Skin of body (tissue), 2 donors: ENCODE measurements around the gene HJV. TPM values are rescaled to one million over a fixed set of nuclear protein-coding genes. Genes with fewer than 3 reads are reported as not detected.
A peak's percentile ranks its signal among the peaks of the same experiment; 100 is the strongest.
"Not testable (repeated sequence)": the region's sequence is repeated elsewhere in the genome, so short reads cannot be mapped to it uniquely, and the experiment has no call there.

Source experiments
- DNase-seq: peaks from one replicate; lab custom pipeline; 2025; lab: John Stamatoyannopoulos, UW
- total RNA-seq: library from RNA; depleted of rRNA; stranded (reverse); fragments of >200 nt; gene quantifications from one replicate; pipeline ENCODE4 v1.2.3, GENCODE V29; 2014

The HJV gene, protein sequence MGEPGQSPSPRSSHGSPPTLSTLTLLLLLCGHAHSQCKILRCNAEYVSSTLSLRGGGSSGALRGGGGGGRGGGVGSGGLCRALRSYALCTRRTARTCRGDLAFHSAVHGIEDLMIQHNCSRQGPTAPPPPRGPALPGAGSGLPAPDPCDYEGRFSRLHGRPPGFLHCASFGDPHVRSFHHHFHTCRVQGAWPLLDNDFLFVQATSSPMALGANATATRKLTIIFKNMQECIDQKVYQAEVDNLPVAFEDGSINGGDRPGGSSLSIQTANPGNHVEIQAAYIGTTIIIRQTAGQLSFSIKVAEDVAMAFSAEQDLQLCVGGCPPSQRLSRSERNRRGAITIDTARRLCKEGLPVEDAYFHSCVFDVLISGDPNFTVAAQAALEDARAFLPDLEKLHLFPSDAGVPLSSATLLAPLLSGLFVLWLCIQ
- total RNA-seq: 29.5 TPM

DNA sequence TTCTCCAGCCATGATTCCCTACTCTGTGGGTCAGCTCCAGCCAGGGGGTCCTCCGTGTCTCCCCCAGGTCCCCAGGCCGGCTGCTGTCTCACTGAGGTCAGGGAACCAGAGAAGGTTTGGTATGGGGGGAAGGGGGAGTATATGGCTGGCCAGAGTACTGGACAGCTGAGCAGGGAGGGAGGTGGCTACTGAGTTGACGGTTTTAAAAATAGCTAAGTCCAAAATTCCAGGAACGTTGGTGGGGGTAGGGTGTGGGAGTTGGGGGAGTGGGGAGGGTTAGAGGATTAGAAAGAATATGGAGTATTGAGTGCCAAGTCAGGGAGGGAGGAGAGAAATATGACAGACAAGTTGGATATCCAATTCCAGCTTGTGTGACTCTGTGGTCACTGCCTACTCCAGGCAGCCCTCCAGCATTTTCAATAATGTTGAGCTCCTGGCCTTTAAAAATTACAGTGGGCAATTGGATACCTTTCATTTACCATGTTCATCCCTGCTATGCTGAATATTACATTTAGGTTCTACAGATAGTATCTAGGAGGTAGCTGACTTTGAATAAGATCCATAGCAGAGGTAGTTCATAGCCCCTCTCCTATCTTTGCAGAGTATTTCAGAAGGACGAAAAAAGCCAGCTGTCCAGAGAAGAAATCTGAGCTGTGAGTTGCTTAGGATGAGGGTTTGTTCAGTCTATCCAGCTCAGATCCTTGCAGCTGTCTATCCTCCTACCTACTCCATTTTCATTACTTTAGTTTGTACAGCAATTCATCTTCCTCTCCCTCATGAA is at the start of gene HJV:
HJV (minus strand) TSS at position 114 of the 781 bp plus-strand sequence. CDS start 1,504 bp downstream, outside the sequence.
- no peak for DNase-seq

DNA sequence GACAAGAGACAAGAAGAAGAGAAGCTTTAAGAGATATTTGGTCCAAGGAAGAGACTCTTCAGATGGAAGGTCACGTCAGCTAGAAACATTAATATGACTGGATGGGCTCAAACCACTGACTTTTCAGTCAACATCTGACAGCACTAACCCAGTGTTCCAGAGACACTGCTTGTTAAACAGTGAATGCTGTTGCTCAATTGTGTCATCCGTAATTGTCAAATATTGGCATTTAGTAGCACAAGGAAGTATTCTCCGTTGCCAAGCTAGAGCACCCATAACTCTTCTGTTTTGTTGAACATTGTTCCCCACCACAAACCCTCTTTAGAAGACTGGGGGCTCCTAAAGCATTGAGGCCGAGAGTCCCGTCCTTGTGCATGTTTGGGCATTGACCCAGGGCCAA is 37.6 kb upstream of the HJV start:
- not testable (repeated sequence) for DNase-seq

DNA sequence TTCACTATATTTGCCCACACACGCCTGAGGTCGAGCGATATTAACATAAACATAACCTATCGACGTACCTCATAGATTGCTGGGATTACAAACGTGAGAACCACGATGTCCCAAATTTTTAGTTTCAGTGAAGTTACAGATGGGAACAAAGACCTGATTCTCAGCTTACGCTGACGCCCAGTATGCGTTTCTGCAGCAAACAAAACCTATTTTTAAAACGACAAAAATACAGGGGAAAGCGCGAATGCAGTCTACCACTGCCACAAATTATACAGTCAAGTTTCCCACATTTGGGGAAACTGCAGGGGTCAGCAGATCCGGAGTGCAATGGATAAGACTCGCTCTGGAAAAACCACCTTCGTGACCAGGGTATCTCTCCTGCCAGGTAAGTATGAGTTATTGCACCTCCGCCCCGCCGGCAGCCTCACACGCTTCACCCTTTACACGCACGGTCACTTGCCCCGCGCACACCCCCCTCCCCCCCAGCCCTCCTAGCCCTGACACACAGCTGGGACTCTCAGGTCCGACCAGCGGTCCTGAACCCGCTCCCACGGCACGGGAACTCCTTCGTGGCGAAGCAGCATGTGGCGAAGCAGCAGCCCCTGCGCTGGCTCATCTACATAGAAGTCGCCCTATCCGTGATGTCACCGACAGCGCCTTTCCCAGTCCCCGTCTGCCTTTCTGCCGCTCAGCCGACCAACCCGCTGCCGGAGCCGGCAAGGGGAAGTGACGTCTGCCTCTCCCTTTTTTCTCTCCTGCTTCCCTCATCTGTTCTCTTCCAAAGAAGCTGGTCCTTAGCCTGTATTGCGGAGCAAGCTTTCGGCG is 30.5 kb upstream of the HJV start:
- peak; percentile 83 for DNase-seq

DNA sequence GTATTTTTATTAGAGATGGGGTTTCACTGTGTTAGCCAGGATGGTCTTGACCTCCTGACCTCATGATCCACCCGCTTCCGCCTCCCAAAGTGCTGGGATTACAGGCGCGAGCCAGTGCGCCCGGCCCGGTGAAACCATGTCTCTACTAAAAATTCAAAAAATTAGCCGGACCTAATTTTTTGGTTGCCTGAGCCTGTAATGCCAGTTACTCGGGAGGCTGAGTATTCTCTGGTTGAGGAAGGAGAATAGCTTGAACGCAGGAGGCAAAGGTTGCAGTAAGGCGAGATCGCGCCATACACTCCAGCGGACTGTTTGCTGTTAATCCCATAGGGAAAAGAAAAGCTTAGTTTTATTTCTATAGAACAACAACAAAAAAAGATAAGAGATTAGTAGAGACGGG is 29.9 kb upstream of the HJV start:
- DNase-seq: no peak

DNA sequence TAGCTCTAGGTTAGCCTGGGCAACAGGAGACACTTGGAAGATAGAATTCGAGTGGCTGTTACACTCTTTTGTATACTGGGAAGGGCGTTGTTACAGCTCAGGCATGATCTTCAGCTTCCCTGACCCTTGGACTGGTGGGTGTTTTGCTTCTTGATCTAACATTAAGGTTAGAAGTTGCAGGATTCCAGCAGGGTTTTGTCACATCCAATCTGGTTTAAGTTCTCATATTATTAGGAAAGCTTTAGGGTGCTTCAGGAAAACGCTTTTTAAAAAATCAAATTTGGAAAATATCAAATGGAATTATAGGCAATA is 29.1 kb upstream of the HJV start:
- DNase-seq: not testable (repeated sequence)

DNA sequence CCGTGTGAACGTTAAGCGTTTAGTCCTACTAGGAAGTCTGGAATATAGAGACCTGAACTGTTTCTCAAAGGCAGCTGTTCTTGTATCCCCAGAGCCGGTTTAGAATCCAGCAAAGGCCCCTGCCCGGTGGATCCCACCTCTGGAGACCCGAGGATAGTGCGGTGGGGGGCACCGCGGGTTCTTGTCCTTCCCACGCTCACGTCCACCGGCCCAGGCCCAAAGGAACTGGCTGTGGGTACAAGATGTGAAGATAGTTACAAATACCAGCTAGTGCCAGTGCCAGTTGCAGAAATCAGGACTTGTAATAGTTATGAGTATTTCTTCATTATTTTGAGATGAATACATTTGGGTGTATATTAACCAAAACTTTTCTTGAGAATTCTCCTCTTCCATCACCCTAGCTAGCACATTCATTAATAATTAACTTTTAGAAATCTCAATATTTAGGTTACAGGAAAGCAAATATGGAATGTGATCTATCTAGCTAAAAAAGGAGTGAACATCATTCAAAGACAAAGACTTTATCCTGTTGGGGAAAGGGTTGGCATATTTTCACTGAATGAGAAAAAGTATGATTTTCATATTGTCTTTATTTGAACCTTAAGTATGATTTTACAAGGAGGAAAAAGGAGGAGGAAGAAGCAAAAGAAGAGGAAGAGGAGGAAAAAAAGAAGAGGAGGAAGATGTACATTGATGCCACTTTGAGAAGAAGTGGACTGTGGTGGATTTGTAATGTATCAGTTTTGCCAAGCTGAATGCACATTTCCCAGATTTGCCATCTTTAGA is 28.5 kb upstream of the HJV start:
- DNase-seq: not testable (repeated sequence)

DNA sequence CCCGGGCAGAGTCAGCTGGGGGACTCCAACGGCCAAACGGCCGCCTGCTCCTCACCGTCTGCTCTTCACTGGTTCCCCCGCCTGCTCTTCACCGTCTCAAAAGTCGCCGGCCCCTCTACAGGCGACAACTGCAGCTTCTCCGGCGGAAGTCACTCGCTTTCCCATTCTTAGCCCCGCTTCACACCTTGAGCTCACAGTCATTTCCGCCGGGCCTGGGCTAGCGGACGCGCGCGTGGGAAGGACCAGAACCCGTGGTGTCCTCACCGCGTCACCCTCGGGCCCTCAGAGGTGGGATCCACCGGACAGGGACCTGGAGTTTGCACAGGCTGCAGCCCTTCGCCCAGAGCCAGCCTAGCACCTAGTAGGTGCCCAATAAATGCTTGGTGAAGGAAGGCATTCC is 27.9 kb upstream of the HJV start:
- no peak for DNase-seq

DNA sequence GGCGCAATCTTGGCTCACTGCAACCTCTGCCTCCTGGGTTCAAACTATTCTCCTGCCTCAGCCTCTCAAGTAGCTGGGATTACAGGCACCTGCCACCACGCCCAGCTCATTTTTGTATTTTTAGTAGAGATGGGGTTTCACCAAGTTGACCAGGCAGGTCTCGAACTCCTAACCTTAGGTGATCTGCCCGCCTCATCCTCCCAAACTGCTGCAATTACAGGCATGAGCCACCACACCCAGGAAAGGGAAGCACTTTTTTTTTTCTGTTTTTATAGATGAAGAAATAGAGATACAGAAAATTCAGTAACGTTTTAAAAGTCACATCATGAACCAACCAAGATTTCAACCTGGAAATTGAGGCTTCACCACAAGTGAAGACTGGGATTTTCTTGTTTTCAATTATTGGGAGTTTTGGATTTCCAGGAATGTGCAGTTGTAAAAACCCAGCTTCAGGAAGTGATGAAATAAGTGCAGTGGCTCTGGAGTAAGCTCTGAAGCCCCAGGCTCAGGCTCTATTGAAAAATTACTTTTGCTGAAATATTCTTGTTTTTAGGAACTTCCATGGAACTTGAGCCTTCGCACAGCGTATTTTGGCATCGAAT is 27.1 kb upstream of the HJV start:
- not testable (repeated sequence) for DNase-seq

DNA sequence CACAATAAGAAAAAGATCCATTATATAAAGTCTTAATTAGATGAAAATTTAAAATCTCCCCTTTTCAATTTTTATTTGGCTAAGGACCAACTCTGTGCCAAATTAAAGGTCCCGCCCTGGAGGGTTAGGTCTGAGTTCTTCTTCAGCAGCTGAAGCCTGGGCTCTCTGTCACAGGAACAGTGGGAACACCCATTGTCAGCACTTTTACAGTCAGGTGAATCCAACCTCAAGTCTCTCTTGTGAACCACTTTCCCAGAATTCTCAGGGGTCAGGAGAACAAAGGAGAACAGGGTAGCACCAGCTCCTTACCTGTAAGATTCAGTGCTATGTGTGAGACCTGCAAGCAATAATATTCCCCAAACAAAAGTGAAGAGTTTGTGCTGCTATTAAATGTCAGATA is 25.1 kb upstream of the HJV start:
- DNase-seq: no peak

DNA sequence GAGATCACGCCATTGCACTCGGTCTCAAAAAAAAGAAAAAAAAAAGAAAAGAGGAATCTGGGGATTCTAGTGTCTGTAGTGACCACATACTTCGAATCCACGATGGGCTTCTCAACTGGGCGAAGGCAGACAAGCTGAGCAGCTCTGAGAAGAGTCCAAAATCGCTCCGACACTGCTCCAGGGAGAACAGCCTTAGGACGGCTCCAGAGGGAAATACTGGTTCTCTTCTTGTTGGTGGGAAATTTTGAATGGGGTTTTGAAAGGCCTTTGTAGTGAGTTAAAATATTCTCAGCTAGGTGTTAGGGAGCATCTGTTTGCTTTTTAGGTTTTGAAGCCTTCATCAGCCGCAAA is 18.3 kb upstream of the HJV start:
- no peak for DNase-seq

DNA sequence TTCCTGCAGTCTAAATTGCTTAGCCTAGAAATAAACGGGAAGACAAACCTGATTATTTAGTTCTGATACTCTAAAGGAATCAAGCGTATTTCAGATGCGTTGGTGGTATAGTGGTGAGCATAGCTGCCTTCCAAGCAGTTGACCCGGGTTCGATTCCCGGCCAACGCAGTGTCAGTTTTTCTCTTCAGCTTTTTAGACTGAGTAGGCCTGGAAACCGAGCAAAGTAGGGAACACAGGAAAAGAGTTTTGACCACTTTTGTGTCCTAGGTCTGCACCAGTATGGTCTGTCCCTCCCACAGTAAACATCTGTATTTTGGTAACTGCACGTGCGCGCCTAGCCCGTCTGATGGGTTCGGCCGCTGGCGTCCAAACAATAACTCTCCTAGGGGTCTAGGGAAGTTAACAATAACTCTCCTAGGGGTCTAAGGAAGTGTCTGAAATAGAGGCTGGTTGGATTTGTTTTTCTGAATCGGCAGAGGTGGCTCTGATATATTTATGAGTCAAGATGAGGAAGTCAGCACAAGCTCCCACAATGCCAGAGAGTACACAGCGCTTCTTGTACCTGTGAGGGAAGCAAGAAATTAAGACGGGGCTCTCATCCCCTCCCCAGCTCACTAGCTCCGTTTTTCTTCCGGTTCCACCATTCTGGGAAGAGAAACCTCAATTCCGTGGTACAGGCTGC is 15.6 kb upstream of the HJV start:
- DNase-seq: peak; percentile 95

DNA sequence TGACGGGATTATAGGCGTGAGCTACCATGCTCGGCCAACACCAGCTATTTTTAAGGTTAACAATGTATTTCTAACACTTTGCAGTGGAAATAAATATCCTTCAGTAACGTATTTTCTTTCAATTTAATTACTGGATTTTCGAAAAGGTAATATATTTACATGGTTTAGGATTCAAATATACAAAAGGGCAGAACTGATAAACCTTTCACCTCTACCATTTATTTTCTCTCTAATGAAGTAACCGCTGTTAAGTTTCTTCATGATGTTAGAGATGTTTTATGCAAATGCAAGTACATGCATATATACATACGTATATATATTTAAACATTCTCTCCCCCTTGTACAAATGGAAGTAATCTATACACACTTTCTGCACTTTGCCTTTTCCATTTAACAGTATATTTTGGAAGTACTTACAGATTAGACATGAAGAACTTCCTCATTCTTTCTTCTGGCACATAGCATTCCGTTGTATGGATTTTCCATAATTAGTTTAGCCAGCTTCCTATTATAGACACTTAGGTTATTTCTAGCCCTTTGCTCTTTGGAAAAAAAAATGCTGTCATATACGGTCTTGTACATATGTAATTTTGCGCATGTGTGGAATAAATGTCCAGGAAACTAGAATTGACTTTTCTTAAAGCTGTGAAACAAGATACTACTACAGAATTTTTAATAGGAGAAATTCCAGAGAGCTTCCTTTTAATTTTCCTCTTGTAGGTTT is 14.9 kb upstream of the HJV start:
- DNase-seq: no peak

DNA sequence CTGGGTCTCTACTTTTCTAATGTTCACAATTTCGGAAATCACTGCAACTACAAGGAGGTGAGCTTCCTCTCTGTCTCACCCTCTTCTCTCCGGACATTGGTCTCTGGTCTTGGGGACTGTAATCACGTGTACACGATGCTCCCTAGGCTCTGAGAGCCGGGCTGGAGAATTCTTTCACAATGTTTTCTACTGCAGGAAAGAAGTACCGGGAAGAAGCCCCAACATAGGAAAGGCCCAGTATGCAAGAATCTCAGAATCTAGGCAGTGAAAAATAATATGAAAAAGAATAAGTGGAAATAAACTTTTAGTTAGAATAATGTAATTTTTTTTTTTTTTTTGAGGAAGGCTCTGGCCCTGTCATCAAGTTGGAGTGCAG is 13.5 kb upstream of the HJV start:
- no peak for DNase-seq

DNA sequence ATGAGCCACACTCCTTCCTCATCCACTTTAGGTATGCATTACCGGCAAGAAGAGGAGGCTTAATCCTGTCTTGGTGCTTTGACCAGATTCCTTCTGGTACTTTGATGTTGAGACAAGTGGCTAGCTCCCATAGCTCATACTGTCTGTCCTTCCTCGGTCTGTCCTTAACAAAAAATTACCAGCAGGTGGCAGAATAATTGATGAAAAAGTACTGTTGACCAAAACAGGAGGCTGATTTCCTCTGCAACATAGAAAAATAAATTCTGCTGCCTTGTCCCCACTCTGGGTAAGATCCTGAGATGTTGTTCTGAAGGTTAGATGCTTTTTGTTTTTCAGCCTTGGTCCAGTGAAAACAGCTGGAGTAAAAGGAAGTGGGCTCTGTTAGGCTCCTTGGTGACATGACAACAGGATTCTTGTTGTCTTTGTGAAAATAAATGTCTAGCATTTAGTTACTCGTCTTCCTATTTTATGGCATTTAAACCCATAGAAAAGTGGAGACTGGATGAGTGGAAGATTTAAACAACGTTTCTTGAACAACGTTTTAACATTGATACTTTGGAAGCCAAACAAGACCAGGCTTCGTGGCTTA is 11.2 kb upstream of the HJV start:
- DNase-seq: no peak

DNA sequence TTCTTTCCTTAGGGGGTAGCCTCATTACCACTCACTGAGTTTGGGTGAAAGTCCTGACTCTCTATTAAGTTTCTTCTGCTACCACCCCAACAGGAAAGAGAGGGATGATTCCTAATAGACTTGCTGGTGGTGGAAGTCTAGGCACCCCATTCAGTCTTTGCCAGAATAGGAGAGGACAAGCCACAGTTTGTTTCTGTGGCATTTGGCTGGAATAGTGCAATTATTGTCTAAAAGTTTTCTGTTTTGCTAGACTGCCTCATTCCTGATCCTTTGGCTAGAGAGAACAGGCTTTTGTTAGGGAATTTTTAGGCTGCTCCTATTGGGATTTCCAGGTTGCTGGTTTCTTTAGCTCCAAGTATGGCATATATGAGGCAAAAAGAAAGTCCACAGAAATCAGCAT is 9.9 kb upstream of the HJV start:
- DNase-seq: no peak

DNA sequence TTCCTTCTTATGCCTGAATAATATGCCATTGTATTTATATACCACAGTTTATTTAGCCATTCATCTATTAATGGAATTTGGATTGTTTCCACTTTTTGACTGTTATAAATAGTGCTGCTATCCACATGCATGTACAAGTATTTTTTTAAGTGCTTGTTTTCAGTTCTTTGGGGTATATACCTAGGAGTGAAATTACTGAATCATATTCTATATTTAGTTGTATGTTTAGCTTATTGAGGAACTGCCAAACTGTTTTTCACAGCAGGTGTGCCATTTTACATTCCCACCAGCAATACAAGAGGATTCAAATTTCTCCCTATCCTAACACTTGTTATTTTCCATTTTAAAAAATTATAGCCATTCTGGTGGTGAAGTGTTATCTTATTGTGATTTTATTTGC is 7.6 kb upstream of the HJV start:
- no peak for DNase-seq

DNA sequence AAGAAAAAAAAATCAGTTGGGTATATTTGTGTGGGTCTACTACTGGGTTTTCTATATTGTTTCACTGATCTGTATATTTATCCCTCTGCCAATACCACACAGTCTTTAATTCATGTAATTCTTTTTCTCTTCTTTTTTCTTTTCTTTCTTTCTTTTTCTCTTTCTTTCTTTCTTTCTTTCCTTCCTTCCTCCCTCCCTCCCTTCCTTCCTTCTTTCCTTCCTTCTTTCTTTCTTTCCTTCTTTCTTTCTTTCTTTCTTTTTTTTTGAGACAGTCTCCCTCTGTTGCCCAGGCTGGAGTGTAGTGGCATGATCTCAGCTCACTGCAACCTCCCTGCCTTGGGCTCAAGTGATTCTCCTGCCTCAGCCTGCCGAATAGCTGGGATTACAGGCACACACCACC is 5.1 kb upstream of the HJV start:
- not testable (repeated sequence) for DNase-seq

DNA sequence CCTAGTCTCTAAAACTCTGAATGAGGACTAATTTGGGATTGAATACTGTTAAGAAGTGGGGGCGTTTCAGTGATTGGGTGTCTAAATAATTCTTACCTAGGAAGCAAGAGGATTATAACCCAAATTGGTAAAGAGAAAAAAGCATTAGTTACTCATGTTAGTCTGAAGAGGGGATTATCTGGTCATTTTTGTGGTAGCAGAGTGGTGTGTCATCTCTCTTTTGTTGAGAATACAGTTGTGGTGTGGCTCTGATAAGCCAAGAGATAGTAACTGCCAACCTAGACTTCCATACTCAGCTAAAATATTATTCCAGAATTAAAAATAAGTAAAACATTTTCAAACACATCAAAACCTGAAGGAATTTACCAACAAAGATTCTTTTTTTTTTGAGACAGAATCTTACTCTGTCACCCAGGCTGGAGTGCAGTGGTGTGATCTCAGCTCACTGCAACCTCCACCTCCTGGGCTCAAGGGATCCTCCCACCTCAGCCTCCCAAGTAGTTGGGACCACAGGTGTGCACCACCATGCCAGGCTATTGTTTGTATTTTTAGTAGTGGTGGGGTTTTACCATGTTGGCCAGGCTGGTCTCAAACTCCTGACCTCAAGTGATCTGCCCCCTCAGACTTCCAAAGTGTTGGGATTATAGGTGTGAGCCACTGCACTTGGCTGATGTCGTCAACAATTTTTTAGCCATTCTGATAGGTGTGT is 4.4 kb upstream of the HJV start:
- DNase-seq: not testable (repeated sequence)
